Suprapubic skin (tissue), 4 donors: ENCODE results near the gene PRKAR2B.

Experiments
- POLR2A ChIP-seq, 2 donors: fragments of 450-650 bp; IDR thresholded peaks; one replicate each; pipeline ENCODE4 v1.6.1; 2017; ENCODE audit warnings: antibody characterized with exemption in 2 of 2, mild to moderate bottlenecking in 2 of 2, moderate library complexity in 2 of 2
- POLR2AphosphoS5 ChIP-seq, 3 donors: sonication (generic); formaldehyde crosslinking; IDR thresholded peaks; one replicate each; pipeline ENCODE4 v1.6.1; 2017; ENCODE audit warnings: antibody characterized with exemption in 3 of 3
- TF ChIP-seq, protein P1 (sequence below), 2 donors: fragments of 200-600 bp in 1 of 2; fragments of 450-650 bp in 1 of 2; sonication (generic) in 1 of 2; IDR thresholded peaks; one replicate each; pipeline ENCODE4 v1.5.1; 2016 to 2019; ENCODE audit warnings: antibody characterized with exemption in 2 of 2, mild to moderate bottlenecking in 1 of 2, moderate library complexity in 1 of 2

DNA sequence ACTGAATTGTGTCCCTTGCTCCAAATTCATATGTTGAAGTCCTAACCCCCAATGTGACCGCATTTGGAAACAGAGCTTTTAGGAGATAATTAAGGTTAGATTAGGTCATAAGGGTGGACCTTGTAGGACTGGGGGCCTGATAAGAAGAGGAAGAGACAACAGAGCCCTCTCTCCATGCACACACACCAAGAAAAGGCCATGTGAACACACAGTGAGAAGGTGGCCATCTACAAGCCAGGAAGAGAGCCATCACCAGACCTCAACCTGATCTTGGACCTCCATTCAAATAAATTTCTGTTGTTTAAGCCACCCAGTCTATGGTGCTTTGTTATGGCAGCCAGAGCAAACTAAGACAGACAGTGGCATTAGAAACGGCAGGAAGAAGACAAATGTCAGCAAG is 12.5 kb upstream of the PRKAR2B start:
- TF ChIP-seq, protein P1, sequence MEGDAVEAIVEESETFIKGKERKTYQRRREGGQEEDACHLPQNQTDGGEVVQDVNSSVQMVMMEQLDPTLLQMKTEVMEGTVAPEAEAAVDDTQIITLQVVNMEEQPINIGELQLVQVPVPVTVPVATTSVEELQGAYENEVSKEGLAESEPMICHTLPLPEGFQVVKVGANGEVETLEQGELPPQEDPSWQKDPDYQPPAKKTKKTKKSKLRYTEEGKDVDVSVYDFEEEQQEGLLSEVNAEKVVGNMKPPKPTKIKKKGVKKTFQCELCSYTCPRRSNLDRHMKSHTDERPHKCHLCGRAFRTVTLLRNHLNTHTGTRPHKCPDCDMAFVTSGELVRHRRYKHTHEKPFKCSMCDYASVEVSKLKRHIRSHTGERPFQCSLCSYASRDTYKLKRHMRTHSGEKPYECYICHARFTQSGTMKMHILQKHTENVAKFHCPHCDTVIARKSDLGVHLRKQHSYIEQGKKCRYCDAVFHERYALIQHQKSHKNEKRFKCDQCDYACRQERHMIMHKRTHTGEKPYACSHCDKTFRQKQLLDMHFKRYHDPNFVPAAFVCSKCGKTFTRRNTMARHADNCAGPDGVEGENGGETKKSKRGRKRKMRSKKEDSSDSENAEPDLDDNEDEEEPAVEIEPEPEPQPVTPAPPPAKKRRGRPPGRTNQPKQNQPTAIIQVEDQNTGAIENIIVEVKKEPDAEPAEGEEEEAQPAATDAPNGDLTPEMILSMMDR (IDR thresholded peaks at IDR 0.05), result no peak
- no peak for TF ChIP-seq POLR2AphosphoS5 (IDR thresholded peaks at IDR 0.05)
- TF ChIP-seq POLR2A (IDR thresholded peaks at IDR 0.05), result no peak
